HEK293T (cell line): ENCODE results near the gene EYS.

ENCODE experiments used
- CTCF ChIA-PET: fragments of 350-600 bp; formaldehyde crosslinking; extraction: SDS; loops from one replicate; lab custom pipeline; 2021; ENCODE audit warnings: antibody characterized with exemption, inconsistent platforms; lab: Yijun Ruan, JAX
- POLR2A ChIA-PET: fragments of 350-600 bp; formaldehyde crosslinking; extraction: SDS; loops from one replicate; lab custom pipeline; 2020; ENCODE audit warnings: antibody characterized with exemption, inconsistent platforms; lab: Yijun Ruan, JAX
- DNase-seq: peaks from one replicate; pipeline ENCODE4 v3.0.0; 2012; ENCODE audit warnings: mixed read lengths; ENCODE audit errors: extremely low spot score
- ARNT ChIP-seq: fragments of 450-650 bp; IDR thresholded peaks from 2 replicates; pipeline ENCODE4 v1.6.1; 2017; ENCODE audit warnings: mild to moderate bottlenecking
- BHLHE40 ChIP-seq: fragments of 450-650 bp; IDR thresholded peaks from 2 replicates; pipeline ENCODE4 v1.6.1; 2016; ENCODE audit warnings: mild to moderate bottlenecking, moderate library complexity, borderline replicate concordance
- CTBP1 ChIP-seq: fragments of 450-650 bp; IDR thresholded peaks from 2 replicates; pipeline ENCODE4 v1.6.1; 2016; ENCODE audit warnings: borderline replicate concordance
- ELF4 ChIP-seq: fragments of 450-650 bp; IDR thresholded peaks from 2 replicates; pipeline ENCODE4 v1.6.1; 2017; ENCODE audit warnings: antibody characterized with exemption
- FOXA1 ChIP-seq: fragments of 450-650 bp; IDR thresholded peaks from 2 replicates; pipeline ENCODE4 v1.6.1; 2016; ENCODE audit warnings: mild to moderate bottlenecking
- FOXK2 ChIP-seq: fragments of 450-650 bp; IDR thresholded peaks from 2 replicates; pipeline ENCODE4 v1.6.1; 2016; ENCODE audit warnings: mild to moderate bottlenecking
- FOXM1 ChIP-seq: fragments of 450-650 bp; IDR thresholded peaks from 2 replicates; pipeline ENCODE4 v1.6.1; 2017; ENCODE audit warnings: mild to moderate bottlenecking, borderline replicate concordance
- HDGF ChIP-seq: fragments of 450-650 bp; IDR thresholded peaks from 2 replicates; pipeline ENCODE4 v1.6.1; 2017; ENCODE audit warnings: antibody characterized with exemption, borderline replicate concordance
- L3MBTL2 ChIP-seq: fragments of 450-650 bp; conservative IDR thresholded peaks from 2 replicates; pipeline ENCODE4 v1.6.1; 2016; ENCODE audit warnings: mild to moderate bottlenecking
- LEF1 ChIP-seq: fragments of 450-650 bp; IDR thresholded peaks from 2 replicates; pipeline ENCODE4 v1.6.1; 2017; ENCODE audit warnings: mild to moderate bottlenecking, borderline replicate concordance
- NFRKB ChIP-seq: fragments of 450-650 bp; IDR thresholded peaks from 2 replicates; pipeline ENCODE4 v1.6.1; 2016; ENCODE audit warnings: mild to moderate bottlenecking, moderate library complexity
- PKNOX1 ChIP-seq: fragments of 450-650 bp; IDR thresholded peaks from 2 replicates; pipeline ENCODE4 v1.6.1; 2016
- SP1 ChIP-seq: fragments of 450-650 bp; IDR thresholded peaks from 2 replicates; pipeline ENCODE4 v1.6.1; 2017
- SUZ12 ChIP-seq: fragments of 450-650 bp; IDR thresholded peaks from 2 replicates; pipeline ENCODE4 v1.6.1; 2016; ENCODE audit warnings: mild to moderate bottlenecking
- TARDBP ChIP-seq: fragments of 450-650 bp; IDR thresholded peaks from 2 replicates; pipeline ENCODE4 v1.6.1; 2016
- ZNF384 ChIP-seq: fragments of 450-650 bp; IDR thresholded peaks from 2 replicates; pipeline ENCODE4 v1.6.1; 2016

Gene EYS

GRCh38 chr6:65709099-65709830, 2.2 kb upstream of the EYS start:
- ChIA-PET CTCF (no interaction called here), POLR2A (no interaction called here)
- no peak for DNase-seq
- TF ChIP-seq ZNF384 = no peak
- TF ChIP-seq L3MBTL2 = no peak
- no peak for TF ChIP-seq FOXK2

GRCh38 chr6:65708162-65708561, 1.1 kb upstream of the EYS start:
- CTCF ChIA-PET = no interaction called here
- no peak for TF ChIP-seq ARNT
- no peak for TF ChIP-seq FOXM1
- TF ChIP-seq TARDBP = no peak
- TF ChIP-seq LEF1 = no peak
- no peak for TF ChIP-seq FOXA1
- TF ChIP-seq BHLHE40 = no peak
- DNase-seq = no peak
- POLR2A ChIA-PET = no interaction called here

GRCh38 chr6:65706436-65706835, 590 bp downstream of the EYS start:
- ChIA-PET CTCF (no interaction called here), POLR2A (no interaction called here)
- TF ChIP-seq PKNOX1 = no peak
- TF ChIP-seq LEF1 = no peak
- TF ChIP-seq CTBP1 = no peak
- TF ChIP-seq L3MBTL2 = no peak
- no peak for TF ChIP-seq SP1
- no peak for TF ChIP-seq BHLHE40
- TF ChIP-seq ARNT = no peak
- TF ChIP-seq NFRKB = no peak
- no peak for TF ChIP-seq ZNF384
- no peak for TF ChIP-seq FOXM1
- no peak for TF ChIP-seq SUZ12
- TF ChIP-seq FOXA1 = no peak
- no peak for DNase-seq

- ChIA-PET POLR2A (no interaction called here), CTCF (interaction anchor here (0.6 kb wide), 1 partner anchor 327 kb away, joined by 4 read pairs; no protein-coding TSS in a partner anchor)
- TF ChIP-seq CTBP1 (no peak), ELF4 (no peak)
- no peak for DNase-seq
Measured at GRCh38 chr6:65701325-65701724, 5.7 kb downstream of the EYS start.

- TF ChIP-seq SUZ12 = no peak
- no peak for TF ChIP-seq ARNT
- TF ChIP-seq FOXK2 = no peak
- TF ChIP-seq BHLHE40 = no peak
- TF ChIP-seq LEF1 = no peak
- no peak for TF ChIP-seq NFRKB
- TF ChIP-seq CTBP1 = no peak
- ChIA-PET POLR2A (no interaction called here), CTCF (no interaction called here)
- no peak for DNase-seq
Measured at GRCh38 chr6:65700561-65700960, 6.5 kb downstream of the EYS start.

- CTCF ChIA-PET = no interaction called here
- no peak for TF ChIP-seq L3MBTL2
- no peak for TF ChIP-seq CTBP1
- no peak for TF ChIP-seq FOXM1
- no peak for TF ChIP-seq NFRKB
- no peak for TF ChIP-seq ZNF384
- no peak for TF ChIP-seq HDGF
- no peak for TF ChIP-seq FOXA1
- TF ChIP-seq ELF4 = no peak
- no peak for TF ChIP-seq FOXK2
- TF ChIP-seq PKNOX1 = no peak
- no peak for TF ChIP-seq SUZ12
- no peak for TF ChIP-seq SP1
- TF ChIP-seq TARDBP = no peak
- TF ChIP-seq LEF1 = no peak
- TF ChIP-seq BHLHE40 = no peak
- no peak for TF ChIP-seq ARNT
- POLR2A ChIA-PET = no interaction called here
- no peak for DNase-seq
Measured at GRCh38 chr6:65692109-65692508, 14.9 kb downstream of the EYS start.

GRCh38 chr6:65680232-65680631, 26.8 kb downstream of the EYS start:
- ChIA-PET CTCF (no interaction called here), POLR2A (no interaction called here)

More at GRCh38 chr6:65680232-65680631, 26.8 kb downstream of the EYS start:
- no peak for TF ChIP-seq ZNF384
- TF ChIP-seq PKNOX1 = no peak
- TF ChIP-seq TARDBP = no peak
- no peak for TF ChIP-seq ARNT
- TF ChIP-seq BHLHE40 = no peak
- no peak for TF ChIP-seq L3MBTL2
- TF ChIP-seq HDGF = no peak
- no peak for TF ChIP-seq LEF1
- no peak for TF ChIP-seq NFRKB
- no peak for TF ChIP-seq FOXA1
- no peak for TF ChIP-seq SUZ12
- TF ChIP-seq SP1 = no peak
- no peak for TF ChIP-seq FOXM1
- no peak for TF ChIP-seq FOXK2
- TF ChIP-seq CTBP1 = no peak
- no peak for TF ChIP-seq ELF4
- DNase-seq = no peak
